ENCODE results near the gene PRIMA1.

The PRIMA1 gene

DNA sequence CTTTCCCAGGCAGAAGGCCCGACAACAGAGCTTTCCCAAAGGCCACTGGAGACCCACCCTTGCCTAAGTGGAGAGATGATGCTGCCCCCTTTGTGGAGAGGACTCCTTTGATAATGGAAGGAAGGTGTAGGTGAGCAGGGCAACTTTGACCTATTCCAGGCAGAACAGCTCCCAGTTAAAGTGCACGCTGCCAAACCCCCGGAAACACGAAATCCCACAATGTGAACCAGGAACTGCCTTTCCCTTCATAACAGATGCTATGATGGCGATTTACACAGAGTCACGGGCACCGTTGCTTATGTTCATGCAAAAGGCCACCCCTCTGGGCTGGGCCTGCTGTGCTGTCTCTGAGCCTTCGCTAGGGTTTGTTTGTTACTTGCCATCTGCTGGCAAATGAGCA is 34.6 kb downstream of the PRIMA1 start:
- no peak for DNase-seq (ENCODE audit: low spot score)

DNA sequence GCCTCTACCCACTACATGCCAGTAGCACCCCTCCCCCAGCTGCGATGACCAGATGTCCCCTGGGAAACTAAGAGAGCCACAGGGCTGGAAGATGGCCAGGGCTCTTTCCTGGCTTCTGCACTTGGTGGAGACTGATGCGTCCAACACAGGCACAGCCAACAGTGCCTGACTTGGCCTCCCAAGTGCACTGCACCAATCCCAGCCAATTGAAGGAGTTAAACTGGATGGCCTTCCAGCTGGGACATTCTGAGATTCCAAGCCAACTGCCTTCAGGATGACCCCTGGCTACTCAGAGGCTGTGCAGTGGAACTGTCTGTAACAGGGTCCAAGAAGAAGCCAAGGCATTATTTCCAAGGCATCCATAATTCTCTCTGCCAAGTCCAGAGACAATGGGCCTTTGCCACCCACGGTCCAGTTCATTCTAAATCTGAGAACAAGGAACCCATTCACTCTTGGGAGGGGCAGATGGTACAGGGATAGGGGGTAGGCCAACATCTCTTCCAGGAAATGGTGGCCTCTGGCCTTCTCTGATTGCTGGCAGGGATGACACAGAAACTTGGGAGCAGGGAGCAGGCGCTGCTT is 35.2 kb downstream of the PRIMA1 start:
- DNase-seq (ENCODE audit: low spot score): no peak

DNA sequence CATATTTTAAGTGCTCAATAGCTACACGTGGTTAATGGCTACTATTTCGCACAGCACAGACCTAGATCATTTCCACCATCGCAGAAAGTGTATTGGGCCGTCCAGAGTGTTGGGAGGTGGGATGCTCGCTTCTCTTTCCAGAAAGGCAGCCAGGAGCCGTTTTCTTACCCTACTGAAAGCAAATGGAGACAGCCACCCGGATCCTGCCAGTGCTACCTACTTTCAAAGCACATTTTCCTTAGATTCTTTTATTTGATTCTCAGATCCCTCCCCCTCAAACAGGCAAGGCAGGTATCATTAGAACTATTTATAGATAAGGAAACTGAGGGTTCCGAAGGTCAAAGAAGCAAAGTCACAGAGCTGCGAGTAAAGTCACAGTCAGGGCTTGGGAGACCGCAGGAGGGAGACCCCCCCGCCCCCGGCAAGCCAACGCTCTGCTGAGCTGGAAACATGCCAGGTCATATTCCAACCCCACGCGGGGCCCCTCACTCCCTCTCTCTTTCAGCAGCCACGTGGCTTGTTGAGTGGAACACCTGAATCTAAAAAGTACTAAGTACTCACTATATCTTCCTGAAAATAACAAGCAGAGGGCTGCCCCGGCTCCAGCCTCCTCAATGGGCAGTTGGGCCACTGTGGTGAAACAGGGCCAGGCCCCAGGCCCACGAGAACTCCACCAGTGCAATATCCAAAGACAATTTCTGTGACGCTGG is 36.2 kb downstream of the PRIMA1 start:
- DNase-seq (ENCODE audit: low spot score): no peak

DNA sequence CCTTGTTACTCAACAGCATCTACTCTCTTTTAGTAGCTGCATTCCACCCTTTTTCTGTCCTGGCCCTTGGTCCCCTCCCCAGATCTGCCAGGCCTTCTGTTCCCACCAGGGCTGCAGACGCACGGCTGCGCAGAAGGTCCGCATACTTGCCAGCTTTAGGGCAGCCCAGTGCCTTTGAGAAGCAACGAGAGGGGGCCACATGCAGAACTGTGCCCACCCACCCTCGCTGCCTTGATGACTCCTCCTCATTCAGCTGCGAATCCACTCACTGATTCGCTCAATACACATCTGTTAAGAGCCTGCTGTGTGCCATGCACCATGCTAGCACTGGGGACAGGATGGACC is 39.2 kb downstream of the PRIMA1 start:
- DNase-seq (ENCODE audit: low spot score): no peak

DNA sequence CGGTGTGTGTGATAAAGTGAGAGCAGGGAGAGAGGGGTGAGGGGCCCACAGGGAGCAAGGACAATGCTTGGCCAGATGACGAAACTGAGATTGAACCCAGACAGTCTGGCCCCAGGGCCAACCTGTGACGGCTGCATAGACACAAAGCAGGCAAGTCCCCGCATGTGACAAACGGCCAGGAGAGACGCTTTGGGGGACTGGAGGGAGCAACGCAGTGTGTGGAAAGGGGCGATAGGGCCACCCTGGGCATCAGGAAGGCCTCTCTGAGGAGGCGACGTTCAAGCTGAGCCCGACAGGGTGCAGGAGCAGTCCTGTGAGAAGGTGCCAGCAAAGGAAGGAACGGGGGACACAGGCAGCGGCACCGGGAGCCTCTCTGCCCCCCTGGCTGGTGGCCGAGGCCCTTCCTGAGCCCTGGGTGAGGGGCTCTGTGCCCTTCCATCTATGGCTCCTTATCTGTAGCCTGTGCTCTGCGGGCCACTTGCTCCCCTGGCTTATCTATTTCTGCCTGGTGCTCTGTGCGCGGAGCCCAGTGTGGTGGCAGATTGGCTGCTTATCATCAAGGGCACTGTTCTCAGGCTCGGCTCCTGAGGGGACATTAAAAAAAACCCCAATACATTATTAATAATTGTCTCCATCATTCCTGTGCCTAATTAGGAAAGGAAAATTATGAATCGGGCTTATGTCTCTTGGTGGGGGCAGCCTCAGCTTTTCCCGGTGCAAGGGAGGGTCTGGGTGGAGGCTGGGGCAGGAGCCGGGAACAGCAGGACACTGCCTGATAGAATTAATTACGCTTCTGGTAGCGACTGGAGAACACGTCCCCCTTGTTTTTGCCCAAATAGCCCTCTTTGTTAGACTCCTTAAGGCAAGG is 39.8 kb downstream of the PRIMA1 start:
- DNase-seq (ENCODE audit: low spot score): no peak

DNA sequence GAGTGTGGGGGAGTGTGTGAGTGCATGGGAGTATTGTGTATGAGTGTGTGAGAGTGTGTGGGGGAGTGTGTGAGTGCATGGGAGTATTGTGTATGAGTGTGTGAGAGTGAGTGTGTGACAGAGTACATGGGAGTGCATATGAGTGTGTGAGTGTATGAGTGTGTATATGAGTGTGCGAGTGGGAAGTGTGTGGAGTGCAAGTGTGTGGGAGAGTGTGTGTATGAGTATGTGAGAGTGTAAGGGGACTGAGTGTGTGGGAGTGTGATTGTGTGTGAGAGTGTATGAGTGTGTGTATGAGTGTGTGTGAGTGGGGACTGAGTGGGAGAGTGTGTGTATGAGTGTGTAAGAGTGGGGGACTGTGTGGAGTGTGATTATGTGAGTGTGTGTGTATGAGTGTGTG is 40.7 kb downstream of the PRIMA1 start:
- no peak for DNase-seq (ENCODE audit: low spot score)

DNA sequence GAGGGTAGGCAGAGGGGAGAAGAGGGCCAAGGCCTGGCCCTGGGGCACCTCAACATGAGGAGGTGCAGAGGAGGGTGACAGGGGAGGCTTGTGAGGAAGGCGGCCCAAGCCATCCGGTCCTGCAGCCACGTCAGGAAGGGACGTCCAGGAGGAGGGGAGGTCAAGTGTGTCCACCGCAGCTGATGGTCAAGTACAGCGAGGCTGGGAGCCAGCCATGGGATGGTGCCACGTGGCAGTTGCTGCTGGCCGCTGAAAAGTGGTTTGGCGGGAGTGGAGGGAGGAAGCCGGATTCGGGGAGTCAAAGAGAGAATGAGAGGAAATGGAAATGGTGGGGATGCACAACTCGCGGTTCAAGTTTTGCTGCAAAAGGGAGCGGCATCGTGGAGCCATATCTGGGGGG is 41.2 kb downstream of the PRIMA1 start:
- DNase-seq (ENCODE audit: low spot score): no peak

DNA sequence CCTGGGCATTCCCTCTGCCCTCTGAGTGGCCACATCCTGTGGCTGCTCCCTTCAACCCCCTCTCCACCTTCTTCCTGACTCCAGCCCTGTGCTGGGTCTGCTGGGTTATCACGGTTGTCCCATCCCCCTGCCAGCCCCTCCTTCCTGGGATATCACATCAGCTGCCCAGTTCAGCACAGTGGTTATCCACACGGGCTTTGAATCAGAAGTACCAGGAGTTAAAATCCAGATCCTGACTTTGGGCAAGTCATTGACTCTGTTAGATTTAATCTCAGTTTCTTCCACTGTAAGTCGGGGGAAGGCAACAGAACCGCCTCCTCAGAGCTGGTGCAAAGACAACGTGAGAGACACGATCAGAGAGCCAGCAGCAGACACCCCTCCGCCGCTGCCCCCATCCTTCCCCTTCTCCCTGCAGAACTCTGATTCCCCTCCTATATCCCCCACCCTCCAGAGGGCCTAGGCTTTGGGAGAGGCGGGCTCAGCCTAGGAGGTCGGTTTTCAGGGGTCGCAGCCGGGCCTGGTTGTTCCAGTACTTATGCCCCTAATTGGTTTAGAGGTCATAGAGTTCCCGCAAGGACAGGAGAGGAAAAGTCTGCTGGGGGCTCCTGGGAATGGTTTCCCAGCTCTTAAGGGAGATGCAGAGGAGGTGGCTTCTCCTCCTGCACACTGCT is 42.5 kb downstream of the PRIMA1 start:
- DNase-seq (ENCODE audit: low spot score): no peak

DNA sequence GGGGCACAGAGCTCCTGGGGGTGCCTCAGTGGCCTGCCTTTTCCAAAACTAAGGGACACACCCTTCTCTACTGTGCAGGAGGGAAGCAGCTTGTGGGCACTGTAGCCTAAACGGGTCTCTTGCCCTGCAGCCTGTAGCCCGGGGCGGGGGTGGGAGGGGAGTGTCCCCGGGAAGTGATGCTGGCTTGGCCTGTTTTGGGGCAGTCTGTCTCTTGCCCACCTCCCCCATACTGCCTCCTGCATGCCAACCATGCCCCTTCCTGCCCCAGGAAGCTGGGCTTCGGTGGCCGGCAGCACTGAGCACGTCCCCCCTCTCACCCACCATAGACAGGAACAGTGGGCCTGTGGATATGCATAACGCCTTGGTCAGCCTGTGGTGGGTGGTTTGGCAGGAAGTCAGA is 43.4 kb downstream of the PRIMA1 start:
- DNase-seq (ENCODE audit: low spot score): no peak

DNA sequence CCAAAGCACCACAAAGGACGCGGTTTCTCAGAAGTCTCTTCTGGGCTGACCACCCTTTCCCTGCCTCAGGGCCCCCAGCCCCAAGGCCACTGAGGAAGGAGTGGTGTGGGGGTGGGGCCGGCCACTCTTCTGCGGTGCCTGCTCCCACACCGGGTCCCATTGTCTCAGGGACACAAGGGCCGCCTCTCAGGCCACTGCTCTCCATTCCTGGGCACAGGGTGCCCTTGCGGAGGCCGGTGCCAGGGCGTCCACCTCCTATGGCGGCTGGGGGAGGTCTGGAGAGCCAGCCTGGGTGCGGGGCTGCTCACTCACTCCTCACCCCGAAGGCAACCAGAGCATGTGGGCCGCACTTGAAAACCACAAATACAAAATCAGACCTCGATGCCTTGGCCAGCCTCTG is 44.1 kb downstream of the PRIMA1 start:
- DNase-seq (ENCODE audit: low spot score): no peak

DNA sequence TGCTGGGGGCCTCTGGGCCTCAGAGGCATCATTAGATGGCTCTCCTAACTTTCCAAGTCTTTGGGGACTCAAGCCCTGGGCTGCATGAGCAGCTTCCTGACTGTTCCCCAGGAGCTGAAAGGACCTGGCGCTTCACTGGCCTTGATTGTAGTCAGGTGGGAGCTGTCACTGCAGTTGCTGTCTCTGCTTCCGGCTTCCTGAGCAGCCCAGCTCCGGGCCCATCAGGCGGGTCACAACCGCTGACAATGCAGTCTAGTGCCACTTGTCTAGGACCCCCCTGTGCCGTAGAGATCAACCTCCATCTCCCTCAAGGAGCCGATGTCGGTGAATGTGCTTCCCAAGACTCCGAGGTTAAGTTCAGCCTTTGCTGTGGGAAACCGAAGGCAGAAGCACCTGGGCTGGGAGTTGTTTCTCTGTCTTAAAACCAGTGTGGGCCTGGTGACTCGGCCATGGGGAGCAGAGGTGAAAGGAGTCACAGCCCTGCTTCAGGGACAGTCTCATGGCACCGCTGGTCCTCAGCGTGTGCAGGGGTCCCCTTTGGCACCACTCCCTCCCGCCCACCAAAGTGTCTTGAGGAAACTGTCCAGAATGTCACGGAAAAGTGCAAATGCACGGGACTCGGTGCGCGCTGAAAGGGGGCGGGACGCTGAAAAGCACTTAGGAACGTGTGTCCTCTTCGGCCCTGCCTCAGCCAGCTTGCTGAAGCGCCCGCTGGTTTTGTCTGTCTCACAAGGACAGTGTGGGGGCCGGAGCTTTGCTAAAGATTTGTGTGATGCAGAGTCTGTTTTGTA is 44.8 kb downstream of the PRIMA1 start:
- no peak for DNase-seq (ENCODE audit: low spot score)

DNA sequence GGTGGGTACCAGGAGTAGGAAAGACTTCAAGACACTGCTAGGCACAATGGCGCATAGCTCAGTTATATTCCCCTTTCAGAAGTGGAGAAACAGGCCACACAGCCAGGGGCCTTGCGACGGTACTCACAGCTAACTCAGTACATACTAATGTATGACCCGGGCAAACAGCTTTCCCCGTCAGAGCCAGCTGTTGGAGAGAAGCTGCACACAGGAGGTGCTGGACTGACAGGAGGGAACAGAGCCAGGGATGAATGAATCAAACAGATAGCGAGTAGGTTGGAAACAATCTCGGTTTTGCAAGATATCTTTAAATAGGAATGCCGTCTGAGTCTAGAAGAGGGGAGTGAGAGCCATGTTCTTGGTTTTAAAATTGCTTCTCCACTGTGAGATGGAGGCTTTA is 45.5 kb downstream of the PRIMA1 start:
- no peak for DNase-seq (ENCODE audit: low spot score)

DNA sequence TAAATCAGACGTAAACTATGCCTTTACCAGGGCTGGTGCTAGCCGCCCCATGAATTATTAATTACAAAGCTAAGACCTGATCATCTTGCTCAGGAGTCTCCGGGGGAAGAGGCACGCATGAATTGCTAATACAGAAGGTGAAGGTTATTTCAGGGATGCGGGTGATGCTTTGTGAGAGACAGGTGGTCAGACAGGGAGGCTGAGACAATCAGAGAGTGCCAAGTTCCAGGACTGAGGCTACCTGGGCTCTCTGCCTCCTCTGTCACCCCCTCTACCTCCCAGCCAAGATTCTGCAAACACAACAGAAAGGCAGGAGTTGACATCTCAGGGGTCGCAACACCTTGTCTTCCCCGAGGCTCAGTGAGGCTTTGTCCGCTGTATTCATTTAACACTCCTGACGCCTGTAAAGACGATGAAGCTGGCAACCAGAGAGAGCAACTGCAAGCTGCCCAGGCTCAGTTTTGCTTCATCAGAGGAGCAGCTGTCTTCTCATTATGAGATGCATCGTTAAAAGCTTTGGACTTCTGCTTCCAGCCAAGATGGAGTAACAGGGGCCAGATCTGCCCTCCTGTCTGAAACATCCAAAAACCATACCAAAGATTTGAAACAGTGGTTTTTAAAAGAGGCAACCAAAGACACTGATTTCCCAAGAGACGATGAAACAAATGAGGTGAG is 46.6 kb downstream of the PRIMA1 start:
- DNase-seq (ENCODE audit: low spot score): no peak

DNA sequence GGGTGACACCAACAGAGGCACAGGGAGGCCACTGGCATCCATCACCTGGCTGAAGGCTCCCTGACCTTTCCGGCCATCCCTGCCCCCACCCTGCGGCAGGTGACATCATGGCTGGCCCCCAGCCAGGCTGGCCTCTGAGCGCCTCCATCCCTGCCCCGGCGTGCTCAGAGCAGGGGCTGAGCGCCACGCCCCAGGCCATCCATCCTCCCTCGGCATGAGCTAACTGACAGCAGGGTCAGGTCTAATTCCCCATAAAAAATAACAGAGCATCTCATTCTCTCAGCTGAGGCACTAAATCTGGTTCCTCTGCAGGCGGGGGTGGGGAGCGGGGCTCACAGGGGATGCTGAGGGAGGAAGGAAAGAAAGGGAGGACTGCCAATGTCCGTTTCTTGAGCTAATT is 50.7 kb downstream of the PRIMA1 start:
- no peak for DNase-seq (ENCODE audit: low spot score)

DNA sequence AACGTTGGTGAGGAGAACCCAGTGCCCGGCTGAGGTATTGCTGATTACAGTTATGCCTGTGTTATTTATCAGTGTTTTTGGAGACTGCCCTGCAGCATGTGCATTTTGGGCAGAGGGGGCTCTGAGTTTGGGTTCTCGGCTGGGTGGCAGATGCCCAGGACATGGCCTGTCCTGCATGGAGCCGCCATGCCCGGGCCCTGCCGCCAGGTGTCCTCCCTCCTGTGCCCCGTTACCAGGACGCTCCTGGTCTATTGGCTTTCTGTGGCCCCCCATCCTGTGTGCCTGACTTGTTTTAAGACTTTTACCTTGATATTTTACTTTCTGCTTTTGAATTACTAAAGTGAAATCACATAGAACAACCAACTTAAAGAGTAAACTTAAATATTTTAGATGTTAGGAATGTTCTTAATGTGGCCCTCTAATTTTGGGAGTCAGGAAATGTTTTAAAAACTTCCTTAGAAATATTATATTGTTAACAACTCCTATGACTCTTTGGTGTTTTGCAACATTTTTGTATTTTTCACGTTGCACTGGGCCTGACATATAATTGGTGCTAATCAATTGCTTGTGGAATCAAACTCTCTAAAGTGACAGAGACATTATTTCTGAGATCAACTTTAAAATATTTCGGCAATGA is 51.8 kb downstream of the PRIMA1 start:
- DNase-seq (ENCODE audit: low spot score): no peak

DNA sequence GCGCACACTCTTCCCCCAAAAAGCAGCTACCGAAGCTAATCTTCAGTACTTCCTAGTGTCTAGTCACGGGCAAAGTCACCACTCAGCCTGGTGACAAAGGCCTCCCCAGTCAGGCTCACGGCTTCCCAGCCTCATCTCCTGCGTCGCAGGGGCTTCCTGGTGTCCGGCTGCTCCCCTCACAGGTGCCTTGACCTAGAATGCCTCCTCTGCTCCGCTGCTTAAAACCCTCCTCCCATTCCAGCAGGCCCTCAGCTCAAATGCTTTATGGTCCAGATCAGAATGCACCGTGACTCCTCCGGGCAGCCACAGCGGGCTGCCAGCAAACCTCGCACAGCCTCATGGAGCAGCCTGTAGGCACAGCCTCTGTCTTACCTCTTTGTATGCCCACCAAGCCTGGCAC is 53.1 kb downstream of the PRIMA1 start:
- DNase-seq (ENCODE audit: low spot score): no peak

DNA sequence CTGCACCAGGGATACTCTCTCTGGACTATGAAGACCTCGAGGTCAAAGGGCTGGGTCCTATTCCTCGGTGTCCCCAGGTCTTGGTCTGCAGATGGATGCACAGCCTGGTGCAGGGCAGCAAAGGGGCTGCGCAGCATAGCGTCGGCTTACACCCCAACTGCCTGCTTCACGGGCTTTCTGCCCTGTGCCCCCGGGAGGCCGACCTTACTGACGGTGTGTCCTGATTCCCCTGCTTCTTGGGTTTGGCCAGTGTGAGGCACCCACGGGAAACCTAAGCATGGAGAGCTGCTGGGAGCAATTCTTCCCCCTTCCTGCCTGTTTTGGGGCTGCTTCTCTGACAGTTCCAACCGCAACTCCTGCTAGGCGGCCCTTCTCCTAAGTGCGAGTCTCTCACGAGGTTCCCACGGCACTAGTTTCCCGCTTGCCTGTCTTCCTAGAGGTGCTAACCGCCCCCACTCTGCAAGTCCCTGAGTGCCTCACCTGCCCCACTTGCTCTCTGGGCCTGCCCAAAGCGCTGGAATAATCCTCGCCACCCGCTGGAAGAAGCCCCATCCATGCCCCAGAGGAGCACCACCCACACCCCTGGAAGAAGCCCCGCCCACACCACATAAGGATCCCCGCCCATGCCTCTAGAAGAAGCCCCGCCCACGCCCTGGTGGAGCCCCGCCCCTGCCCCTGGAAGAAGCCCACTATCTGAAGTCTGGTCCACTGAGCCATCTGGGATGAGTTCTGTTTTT is 54.0 kb downstream of the PRIMA1 start:
- no peak for DNase-seq (ENCODE audit: low spot score)

DNA sequence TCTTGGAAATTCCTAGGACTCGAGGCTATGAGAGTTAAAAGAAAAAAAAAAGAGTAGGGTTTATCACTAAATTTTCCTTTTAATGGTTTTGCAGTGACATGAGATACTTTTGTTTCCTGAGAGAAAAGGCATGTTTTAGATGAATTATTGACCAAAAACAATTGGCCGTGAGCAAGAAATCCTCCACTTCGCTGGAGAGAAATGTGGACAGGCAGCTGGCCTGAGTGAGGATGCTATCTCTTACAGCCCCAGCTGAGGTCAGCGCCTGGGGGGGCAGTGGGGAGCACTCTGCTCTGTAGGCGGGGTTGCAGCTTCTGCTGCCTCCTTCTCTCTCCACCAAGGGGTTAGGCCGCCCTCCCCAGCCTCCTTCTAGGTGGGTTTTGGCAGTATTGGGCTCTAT is 54.7 kb downstream of the PRIMA1 start:
- DNase-seq (ENCODE audit: low spot score): no peak

DNA sequence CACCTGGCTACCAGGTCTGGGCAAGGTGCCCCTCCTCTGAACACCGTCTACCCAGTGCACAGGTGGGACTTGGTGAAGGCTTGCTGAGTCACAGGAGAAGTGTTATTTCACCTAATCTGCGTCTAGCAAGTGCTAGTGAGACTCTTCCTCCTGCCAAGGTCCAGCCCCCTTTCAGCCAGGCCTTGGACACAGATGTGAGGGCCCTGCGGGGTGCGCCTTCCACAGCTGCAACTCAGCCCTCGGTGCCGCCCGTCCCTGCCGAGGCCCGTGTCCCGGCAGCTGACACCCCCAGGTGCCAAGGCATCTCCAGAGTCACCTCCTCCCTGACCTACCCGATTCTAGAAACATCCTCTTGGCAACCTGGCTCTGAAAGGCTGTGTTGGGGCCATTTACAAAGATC is 55.1 kb downstream of the PRIMA1 start:
- DNase-seq (ENCODE audit: low spot score): no peak

DNA sequence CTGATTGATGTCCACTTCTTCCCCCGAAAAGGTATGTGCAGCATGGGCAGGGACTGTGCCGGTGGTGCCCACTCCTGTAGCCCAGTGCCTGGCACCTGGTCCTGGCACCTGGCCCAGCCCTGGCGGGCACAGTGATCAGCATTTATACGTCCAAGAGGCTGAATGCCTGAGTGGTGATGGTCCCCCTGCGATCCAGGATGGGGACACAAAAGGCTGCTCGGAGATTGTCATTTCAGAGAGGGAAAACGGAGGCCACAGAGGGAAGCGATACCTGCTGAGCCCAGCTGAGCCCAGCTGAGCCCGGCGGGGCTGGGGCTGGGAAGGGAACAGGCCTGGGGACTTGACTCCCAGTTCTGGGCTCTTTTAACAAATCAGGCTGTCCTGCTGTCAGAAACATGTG is 55.8 kb downstream of the PRIMA1 start:
- DNase-seq (ENCODE audit: low spot score): no peak

Measured in CD4-positive, alpha-beta T cell treated with Interleukin-2 at 100 ng/mL for 4 hours (primary cell).